ENCODE measurements around the gene SOX6. TPM values are rescaled to one million over a fixed set of nuclear protein-coding genes. Genes with fewer than 3 reads are reported as not detected.
"Not testable (repeated sequence)": the region's sequence is repeated elsewhere in the genome, so short reads cannot be mapped to it uniquely, and the experiment has no call there.

The SOX6 gene
- total RNA-seq, 1 donor from 2014 or later: under 0.01 TPM

DNA sequence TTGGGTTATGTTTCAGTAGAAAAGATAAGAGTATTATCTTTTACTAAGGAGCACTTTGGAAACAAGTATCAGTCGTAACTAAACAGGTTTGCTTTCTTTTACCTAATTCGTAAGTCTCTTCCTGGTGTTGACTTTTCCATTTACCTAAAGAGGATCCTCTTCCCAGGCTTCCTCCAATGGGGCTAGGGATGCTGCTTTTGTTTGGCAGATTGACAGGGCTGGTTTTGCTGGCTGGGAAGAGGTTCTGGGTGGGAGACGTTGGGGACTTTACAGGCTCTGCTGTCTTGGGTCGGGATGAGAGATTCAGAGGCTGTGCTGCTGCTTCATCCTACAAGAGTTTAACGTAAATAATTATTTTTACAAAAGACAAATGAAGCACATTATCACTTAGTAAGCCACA, 306.7 kb downstream of the SOX6 start:
- no peak for DNase-seq (ENCODE audit: low read depth in 2 of 2)

DNA sequence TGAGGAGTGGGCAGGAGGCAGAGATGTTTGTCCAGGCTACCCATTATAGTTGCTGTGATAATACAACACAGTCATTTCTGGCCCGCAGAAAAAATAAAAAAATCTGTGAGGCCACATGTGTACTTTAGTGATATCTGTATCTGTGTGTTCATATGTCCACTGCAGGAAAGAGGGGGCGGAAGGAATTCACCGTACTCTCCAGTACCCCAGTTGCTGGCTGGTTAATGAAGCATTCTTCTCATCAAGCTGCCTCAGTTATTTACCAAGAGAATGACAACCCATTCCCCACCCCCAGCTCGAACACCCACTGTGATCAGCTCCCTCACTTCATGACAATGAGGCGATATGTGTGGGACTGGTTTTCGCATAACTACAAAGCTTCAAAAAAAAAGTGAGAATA, 309.3 kb downstream of the SOX6 start:
- DNase-seq (ENCODE audit: low read depth in 2 of 2): no peak

GRCh38 chr11:16043617-16044016, 312.7 kb downstream of the SOX6 start:
- no peak for DNase-seq (ENCODE audit: low read depth in 2 of 2)

GRCh38 chr11:16041207-16041606, 315.1 kb downstream of the SOX6 start:
- DNase-seq (ENCODE audit: low read depth in 2 of 2): no peak

DNA sequence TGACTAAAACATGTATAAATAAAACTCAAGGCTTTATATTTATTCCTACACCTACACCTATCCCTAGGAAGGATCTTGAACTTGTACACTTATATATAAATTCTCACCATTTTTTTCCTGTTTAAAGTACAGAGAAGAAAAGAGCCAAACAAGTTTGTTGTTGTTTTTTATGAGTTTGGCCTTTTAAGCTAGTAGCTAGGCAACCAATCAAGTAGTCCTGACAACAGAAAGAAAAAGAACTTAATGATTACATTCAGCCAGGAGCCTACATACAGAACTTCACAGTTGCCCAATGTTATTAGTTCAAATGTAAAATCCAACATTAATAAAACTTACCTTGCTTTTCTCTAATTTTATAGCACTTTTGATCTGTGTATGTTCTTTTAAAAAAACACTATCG, 316.2 kb downstream of the SOX6 start:
- no peak for DNase-seq (ENCODE audit: low read depth in 2 of 2)

DNA sequence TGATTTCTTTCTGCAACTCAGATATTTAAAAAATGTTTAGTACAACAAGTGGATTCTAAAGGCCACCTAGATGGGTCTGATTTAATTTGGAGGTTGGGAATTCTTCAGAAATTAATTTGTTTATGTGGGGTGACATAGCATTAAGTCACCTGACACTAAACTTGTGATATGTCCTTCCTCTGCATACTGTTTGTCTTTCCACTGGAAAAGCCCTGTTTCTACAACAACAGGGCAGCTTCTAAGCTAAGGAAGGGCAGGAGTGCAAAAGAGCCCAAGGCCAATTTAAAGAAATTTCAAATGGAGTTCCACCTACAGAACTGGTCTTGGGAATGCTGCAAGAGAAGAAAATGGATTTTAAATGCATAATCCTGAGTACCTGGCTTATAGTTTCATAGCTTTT, 319.2 kb downstream of the SOX6 start:
- no peak for DNase-seq (ENCODE audit: low read depth in 2 of 2)

DNA sequence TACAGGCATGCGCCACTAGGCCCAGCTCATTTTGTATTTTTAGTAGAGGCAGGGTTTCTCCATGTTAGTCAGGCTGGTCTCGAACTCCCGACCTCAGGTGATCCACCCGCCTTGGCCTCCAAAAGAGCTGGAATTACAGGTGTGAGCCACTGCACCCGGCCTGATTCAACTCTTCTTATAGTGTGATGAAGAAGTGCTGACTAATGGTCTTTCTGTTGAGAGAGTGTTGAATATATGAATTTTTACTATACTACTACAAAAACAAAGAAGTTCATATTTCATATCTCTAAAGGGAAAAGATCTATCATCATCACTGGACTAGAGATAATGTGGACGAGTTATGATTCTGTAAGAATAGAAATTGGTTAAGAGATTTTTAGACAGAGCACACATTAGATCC, 320.1 kb downstream of the SOX6 start:
- DNase-seq (ENCODE audit: low read depth in 2 of 2): no peak

- DNase-seq (ENCODE audit: low read depth in 2 of 2): no peak
Observed at GRCh38 chr11:16034074-16034473, 322.3 kb downstream of the SOX6 start.

GRCh38 chr11:16032974-16033373, 323.4 kb downstream of the SOX6 start:
- DNase-seq (ENCODE audit: low read depth in 2 of 2): no peak

DNA sequence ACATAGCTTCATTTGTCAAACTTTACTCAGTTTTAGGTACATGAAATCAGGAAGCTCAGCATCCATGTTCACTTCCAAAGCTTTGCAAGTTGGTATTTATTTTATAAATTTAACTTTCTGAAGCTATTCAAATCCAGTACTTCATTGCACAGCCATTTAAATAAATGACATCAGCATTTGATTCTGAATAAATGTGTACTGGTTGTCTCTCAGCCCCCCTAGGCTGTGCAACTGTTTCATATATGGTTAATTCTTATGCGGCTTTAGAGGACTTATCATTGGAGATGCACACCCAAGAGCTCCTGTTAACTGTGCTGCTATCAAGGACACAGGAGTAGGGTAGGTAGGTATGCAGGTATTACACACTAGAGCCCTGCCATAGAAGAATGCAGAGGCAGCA, 325.1 kb downstream of the SOX6 start:
- no peak for DNase-seq (ENCODE audit: low read depth in 2 of 2)

GRCh38 chr11:16030664-16031063, 325.7 kb downstream of the SOX6 start:
- DNase-seq (ENCODE audit: low read depth in 2 of 2): no peak

GRCh38 chr11:16029151-16029550, 327.2 kb downstream of the SOX6 start:
- DNase-seq (ENCODE audit: low read depth in 2 of 2): not testable (repeated sequence)

DNA sequence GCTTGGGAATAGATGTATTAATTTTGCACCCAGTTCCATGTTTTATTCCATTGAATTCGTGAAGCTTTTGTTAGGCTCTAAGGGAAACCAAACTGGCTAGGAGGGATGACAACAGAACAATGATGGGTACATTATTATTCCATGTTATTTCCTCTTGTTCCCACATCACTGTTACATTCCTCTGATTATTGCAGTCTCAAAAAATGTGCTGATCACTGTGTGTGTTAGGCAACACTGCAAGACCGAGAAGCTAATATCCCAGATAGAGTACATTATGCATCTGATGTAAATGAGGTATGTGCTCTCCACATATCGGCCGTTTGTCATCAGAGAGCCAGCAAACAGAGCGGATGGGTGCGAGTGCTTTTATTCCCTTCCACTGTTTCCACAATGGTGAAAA, 327.9 kb downstream of the SOX6 start:
- no peak for DNase-seq (ENCODE audit: low read depth in 2 of 2)

DNA sequence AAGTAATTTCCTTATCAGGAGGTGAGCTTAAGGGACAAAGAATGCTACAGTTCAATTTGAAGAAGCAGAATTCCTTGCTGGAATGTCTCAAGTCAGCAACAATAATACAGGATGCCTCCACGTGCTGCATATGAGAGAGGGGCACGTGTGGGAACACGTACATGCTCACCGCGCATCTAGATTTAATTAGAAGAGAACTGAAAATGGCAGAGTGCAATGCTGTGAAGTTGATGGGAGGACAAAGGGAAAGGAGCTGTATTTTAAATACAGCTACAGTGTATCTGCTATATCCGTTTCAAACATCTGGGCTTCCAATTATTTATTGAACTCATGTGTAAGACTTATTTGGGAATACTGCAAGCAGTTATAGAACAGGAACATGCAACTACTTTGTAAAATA, 328.7 kb downstream of the SOX6 start:
- DNase-seq (ENCODE audit: low read depth in 2 of 2): no peak

DNA sequence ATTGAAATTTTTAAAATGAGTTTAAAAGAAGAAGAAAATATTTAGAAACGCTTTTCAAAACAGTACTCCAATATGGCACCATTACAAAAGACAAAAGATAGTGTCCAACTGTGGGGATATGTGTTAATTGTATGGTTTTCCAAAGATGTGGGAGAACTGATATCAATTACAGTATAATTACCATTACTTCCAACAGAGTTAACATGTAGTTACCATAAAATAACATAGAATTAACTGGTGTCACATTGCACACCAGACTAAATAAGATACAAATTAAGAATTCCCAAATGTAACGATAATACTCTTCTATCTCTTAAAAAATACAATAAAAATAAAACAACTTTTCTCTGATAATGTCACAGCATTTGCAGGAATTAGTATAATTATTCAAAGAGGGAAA, 329.5 kb downstream of the SOX6 start:
- DNase-seq (ENCODE audit: low read depth in 2 of 2): no peak

- no peak for DNase-seq (ENCODE audit: low read depth in 2 of 2)
Observed at GRCh38 chr11:16018931-16019330, 337.4 kb downstream of the SOX6 start.

DNA sequence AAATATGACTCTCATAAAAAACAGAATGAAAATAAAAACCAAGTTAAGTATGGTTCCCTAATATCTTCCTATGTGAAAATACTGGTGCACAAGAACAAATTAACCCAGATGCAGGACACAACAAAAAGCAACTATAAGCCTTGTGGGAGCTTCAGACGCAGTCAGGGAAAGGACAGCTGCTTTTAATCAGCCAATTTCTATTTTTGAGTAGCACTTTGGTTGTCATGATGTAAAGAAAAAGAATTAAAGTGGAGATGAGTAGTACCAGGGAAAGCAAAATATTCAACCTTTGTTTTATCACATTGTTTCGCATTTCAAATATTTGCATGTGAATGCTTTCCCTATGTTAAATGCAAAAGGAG, 339.9 kb downstream of the SOX6 start:
- no peak for DNase-seq (ENCODE audit: low read depth in 2 of 2)

DNA sequence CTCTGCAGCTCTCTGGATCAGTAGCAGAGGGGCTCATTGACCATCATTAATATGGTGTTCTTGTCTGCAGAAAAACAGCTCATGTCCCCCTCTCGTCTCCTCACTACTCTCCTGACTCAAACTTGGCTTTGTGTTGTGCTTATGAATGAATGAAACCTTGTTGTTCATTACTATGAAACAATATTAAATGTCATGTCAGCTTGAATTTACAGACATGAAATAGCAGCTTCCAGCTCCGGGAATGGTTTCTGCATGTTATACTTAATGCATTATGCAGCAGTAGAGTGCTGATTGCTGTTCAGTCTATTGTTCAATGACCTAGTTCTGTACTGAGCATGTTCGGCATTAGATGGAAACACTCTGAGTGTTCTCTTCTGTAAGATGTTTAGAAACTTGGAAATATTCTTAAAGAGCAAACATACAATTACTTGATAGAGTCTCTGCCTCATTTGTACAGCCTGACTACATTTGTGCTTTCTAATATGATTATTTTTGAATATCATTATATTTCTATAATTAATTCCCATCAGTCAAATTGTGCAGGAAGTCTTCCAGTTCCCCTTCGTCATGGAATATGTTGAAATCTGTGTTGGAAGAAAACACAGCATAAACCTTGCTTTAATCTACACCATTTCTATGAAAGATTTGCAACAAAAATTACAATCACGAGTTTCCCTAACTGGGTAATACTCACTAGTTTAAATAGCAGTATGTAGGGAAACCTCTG, 340.4 kb downstream of the SOX6 start:
- DNase-seq (ENCODE audit: low read depth in 2 of 2): no peak

DNA sequence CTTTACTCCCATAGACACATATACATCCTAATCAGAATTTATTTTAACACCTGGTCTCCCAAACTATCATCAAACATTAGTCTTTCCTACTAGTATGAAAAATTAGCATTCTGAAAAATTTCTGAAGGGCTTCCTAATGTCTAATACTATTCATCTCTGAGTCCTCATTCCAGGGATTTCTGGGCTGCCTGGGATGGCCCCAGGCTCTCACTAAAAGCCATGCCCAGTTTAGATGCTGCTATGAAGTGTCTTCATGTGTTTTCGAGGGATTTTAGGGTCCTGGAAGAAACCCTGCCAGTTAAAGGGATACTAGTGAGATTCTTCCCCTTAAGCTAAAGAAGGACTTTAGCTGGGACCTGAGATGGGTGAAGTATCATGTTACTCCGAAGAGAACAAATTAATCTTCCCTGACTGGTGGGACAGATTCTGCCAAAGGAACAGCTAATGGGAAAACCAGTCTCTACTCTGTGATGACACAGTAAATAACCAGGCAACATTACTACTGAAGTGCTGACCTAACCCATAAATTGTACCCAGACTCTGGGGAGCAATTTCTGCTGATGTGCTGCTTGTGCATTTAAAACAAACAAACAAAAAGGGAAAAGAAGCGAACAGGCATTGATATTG, 342.6 kb downstream of the SOX6 start:
- DNase-seq (ENCODE audit: low read depth in 2 of 2): no peak

DNA sequence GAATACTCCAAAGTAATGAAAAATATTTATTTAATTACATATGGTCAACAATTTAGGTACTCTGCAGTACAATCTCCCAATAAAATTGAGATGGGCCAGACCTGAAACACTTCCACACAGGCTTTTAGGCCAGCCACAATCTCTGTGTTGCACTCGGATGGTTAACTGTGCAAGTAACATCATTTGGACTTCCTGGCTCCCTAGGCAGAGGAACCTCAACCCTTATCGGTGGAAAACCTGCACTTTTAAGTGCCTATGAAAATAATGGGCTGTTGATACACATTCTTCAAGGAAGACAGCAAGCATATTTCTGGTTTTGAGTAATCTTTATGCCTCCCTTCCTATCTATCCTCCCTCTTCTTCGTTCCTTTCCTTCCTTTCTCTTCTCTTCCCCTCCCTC, 343.1 kb downstream of the SOX6 start:
- DNase-seq (ENCODE audit: low read depth in 2 of 2): no peak

DNA sequence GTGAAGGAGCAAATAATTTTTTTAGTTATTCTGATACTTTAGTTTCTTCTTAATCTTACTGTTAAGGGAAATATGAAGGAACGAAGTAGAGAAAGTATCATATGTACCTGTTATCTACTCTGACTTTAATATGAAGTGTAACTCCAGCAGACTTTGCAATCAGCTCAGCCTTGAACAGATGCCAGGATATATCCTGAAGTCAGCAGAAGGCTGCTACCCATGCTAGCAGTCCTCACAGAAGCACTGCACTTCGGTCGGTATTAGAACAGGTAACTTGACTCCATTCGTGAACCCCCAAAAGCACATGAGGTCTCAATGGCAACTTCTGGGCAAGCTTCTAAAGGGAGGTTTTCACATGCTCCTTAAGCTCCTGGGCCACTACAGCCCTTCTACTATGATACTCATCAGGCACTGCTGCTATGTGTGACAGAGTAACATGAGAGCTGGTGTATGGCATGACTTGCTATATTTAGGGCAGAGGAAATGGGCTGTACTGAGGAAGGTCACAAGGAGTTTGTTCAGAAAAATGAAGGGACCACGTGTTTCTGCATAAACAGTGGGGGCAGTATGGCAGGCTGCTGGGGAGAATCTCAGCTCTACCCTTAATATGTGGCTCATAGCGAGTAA, 344.1 kb downstream of the SOX6 start:
- DNase-seq (ENCODE audit: low read depth in 2 of 2): peak in 1 of 2 donors; percentile 33

GRCh38 chr11:16011396-16011795, 344.9 kb downstream of the SOX6 start:
- DNase-seq (ENCODE audit: low read depth in 2 of 2): no peak

- DNase-seq (ENCODE audit: low read depth in 2 of 2): no peak
Observed at GRCh38 chr11:16009021-16009420, 347.3 kb downstream of the SOX6 start.

Measured in lung microvascular endothelial cell (primary cell).